Measurements from ENCODE around the gene POLA2.

POLA2 gene

GRCh38 chr11:65307298-65308229, 45.8 kb downstream of the POLA2 start:
- no peak for DNase-seq (ENCODE audit: low read depth in 3 of 3)

- DNase-seq (ENCODE audit: low read depth in 3 of 3) = no peak
Observed at GRCh38 chr11:65308281-65308891, 46.6 kb downstream of the POLA2 start.

- DNase-seq (ENCODE audit: low read depth in 3 of 3) = no peak
Observed at GRCh38 chr11:65309006-65309405, 47.2 kb downstream of the POLA2 start.

GRCh38 chr11:65310215-65310614, 48.5 kb downstream of the POLA2 start:
- no peak for DNase-seq (ENCODE audit: low read depth in 3 of 3)

- DNase-seq (ENCODE audit: low read depth in 3 of 3) = no peak
Observed at GRCh38 chr11:65310736-65311135, 49.0 kb downstream of the POLA2 start.

GRCh38 chr11:65311170-65311678, 49.5 kb downstream of the POLA2 start:
- DNase-seq (ENCODE audit: low read depth in 3 of 3) = no peak

- peak; percentile 53 to 78 (median 63) for DNase-seq (ENCODE audit: low read depth in 3 of 3)
Observed at GRCh38 chr11:65314501-65315203, 52.9 kb downstream of the POLA2 start, which contains the start of gene CDC42EP2. Gene CDC42EP2, plus strand, starts transcription at chr11:65314866. Its CDS starts 6,033 bp downstream, at chr11:65320899.

- DNase-seq (ENCODE audit: low read depth in 3 of 3) = peak; percentile 55 to 79 (median 59)
Observed at GRCh38 chr11:65315204-65315865, 53.6 kb downstream of the POLA2 start.

- DNase-seq (ENCODE audit: low read depth in 3 of 3) = no peak
Observed at GRCh38 chr11:65315866-65316226, 54.1 kb downstream of the POLA2 start.

- no peak for DNase-seq (ENCODE audit: low read depth in 3 of 3)
Observed at GRCh38 chr11:65316227-65317024, 54.7 kb downstream of the POLA2 start.

- no peak for DNase-seq (ENCODE audit: low read depth in 3 of 3)
Observed at GRCh38 chr11:65317025-65317786, 55.4 kb downstream of the POLA2 start.

GRCh38 chr11:65320386-65321075, 58.8 kb downstream of the POLA2 start:
- no peak for DNase-seq (ENCODE audit: low read depth in 3 of 3)

- no peak for DNase-seq (ENCODE audit: low read depth in 3 of 3)
Observed at GRCh38 chr11:65321076-65321475, 59.3 kb downstream of the POLA2 start.

- DNase-seq (ENCODE audit: low read depth in 3 of 3) = no peak
Observed at GRCh38 chr11:65321828-65322485, 60.2 kb downstream of the POLA2 start.

GRCh38 chr11:65323813-65324212, 62.1 kb downstream of the POLA2 start:
- DNase-seq (ENCODE audit: low read depth in 3 of 3) = no peak

- DNase-seq (ENCODE audit: low read depth in 3 of 3) = no peak
Observed at GRCh38 chr11:65325435-65325834, 63.7 kb downstream of the POLA2 start.

- no peak for DNase-seq (ENCODE audit: low read depth in 3 of 3)
Observed at GRCh38 chr11:65327021-65327420, 65.3 kb downstream of the POLA2 start.

- no peak for DNase-seq (ENCODE audit: low read depth in 3 of 3)
Observed at GRCh38 chr11:65329478-65329877, 67.7 kb downstream of the POLA2 start.

- DNase-seq (ENCODE audit: low read depth in 3 of 3) = peak; percentile 75 to 87 (median 76)
Observed at GRCh38 chr11:65329944-65330403, 68.2 kb downstream of the POLA2 start.
